Head of caudate nucleus (tissue), 42 donors: ENCODE measurements around the gene ACSF2.

Source experiments
- DNase-seq, 42 donors: peaks; one replicate each; pipeline versions ENCODE4 v3.0.0 to v3.0.0-alpha.2; 2020 to 2021; ENCODE audit warnings: mixed read lengths in 7 of 42
- intact Hi-C: fragments of 100-400 bp; cut with DNase I; formaldehyde crosslinking; loops from one replicate; pipeline ENCODE4 v1.15.0; 2022

Gene ACSF2

DNA sequence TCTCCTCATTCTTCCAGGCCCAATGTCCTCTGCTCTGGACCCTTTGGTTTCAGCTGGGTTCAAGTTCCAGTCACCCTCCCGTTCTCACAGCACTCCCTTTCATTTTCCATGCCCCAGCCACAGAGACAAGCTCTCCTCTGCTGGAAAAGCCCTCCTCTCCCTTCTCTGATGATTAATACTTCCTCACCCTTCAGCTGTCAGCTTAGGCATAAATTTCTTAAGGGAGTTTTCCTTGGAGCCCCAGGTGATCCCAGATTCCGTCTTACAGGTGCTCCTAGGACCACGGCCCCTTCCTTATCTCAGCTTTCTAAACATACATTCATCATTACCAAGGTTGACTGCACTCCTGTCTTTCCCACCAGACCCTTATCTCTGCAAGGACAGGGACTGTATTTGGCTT lies 32.3 kb downstream of the ACSF2 start:
- intact Hi-C loops, result no loop called here
- no peak for DNase-seq

DNA sequence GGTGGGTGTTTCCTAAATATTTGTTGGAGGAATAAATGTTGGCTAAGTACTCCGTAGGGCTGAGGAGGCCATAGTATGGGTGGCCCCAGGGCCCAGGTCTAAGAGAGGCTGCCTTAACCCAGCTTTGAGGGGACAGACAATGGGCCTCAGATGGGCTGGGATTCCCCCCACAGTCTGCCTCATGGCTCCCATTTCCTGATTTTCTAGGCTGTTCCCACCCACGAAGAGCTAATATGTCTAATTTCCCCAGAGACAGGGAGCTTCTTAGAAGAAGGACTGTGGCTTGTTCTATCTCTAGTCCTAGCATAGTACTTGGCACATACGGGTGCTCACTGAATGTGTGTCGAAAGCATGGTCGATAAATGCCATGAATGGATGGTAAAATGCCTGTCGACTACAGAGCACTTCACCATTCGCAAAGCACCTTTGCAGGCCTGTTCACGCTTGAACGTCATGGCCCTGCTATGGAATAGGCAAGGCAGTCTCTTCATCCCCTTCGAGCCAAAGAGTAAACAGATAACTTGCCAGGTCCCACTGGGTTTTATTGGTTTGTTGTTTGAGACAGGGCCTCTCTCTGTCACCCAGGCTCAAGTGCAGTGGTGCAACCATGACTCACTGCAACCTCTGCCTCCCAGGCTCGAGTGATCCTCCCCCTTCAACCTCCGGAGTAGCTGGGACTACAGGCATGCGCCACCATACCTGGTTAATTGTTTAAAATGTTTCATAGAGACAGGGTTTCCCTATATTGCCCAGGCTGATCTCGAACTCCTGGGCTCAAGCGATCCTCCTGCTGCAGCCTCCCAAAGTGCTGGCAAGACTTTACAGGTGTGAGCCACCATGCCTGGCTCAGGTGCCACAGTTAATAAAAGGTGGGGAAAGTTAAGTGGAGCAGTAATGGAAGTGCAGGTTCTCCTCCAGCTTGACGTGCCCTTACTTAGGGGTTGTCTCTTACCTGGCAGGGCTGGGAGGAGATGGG lies 33.0 kb downstream of the ACSF2 start:
- no peak for DNase-seq
- intact Hi-C loops, result no loop called here

DNA sequence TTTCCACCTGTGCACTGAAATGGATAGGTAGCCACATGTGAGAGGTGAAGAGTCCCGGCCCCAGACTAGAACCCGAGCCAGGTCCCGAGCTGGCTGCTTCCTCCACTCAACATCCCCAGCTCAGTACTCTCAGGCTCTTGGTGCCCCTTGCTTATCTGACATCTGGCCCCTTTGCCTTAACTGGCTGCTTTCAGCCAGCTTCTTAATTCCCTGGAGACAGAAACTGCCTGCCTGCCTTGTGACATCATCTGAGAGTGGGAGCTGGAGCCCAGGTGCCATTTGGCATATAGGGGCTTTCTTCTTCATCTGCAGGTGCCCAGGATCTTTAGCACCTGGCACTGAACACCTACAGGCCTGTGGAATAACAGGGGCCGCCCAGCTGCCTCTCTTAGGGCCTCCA lies 33.7 kb downstream of the ACSF2 start:
- intact Hi-C loops, result no loop called here
- DNase-seq, result no peak

DNA sequence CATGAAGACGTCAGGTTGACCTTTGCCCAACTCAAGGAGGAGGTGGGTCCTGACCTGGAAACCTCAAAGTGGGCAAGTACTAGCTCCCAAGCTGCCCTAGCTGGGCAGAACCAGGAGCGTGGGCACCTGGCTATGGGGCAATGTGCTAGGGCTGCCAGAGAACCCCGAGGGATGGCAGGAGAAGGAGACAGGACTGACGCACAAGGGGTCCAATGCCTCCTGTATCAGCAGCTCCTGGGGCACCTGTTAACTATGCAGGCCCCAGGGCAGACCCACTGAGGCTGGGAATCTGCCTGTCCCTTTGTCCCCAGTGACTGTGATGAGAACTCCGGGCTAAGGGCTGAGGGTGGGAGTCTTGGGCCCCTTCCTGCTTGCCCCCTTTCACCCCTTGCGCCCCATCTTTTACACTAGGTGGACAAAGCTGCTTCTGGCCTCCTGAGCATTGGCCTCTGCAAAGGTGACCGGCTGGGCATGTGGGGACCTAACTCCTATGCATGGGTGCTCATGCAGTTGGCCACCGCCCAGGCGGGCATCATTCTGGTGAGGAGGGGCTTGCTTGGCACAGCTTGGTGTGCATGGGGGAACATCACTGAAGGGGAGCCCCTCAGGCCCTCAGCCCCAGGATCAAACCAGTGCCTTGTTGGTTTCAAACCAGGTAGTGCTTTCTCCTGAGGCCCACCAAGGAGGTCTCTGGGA lies 35.0 kb downstream of the ACSF2 start:
- intact Hi-C loops, result no loop called here
- no peak for DNase-seq

DNA sequence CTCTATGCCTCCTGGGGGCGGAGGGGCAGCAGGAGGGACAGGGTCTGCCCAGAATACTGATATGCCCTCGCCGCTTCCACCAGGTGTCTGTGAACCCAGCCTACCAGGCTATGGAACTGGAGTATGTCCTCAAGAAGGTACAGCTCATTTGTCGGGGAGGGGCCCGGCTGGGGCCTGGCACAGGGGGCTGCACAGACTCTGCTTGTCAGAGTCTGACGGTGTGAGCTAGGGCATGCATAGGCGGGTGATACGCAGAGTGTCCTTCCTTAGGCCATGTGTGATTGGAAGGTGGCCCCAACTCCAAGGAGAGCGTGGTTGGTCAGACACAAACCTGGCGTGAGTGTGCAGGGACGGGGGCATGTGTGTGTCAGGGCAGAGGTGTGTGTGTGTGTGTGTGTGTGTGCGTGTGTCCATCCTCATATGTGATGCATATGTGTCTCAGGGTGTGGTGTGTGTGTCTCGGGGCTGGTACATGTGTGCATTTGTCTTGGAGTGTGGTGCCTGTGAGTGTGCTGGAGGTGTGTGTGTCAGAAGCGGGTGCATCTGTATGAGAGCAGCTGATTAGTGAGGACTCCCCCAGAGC lies 35.6 kb downstream of the ACSF2 start:
- no peak for DNase-seq
- intact Hi-C loops, result no loop called here

DNA sequence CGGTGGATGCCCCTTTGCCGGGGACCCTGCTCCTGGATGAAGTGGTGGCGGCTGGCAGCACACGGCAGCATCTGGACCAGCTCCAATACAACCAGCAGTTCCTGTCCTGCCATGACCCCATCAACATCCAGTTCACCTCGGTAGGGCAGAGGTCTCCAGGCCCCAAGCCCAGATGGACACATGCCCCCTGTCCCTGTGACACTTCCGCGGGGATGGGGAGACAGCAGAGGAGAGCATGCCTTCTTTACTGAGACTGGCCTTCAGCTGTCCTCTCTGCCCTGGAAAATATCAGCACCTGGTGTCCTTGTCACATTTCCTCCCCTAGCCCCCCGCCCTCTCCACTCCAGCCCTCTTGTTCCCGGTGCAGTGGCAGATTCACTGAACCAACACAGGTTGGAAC lies 36.4 kb downstream of the ACSF2 start:
- intact Hi-C loops, result no loop called here
- no peak for DNase-seq

DNA sequence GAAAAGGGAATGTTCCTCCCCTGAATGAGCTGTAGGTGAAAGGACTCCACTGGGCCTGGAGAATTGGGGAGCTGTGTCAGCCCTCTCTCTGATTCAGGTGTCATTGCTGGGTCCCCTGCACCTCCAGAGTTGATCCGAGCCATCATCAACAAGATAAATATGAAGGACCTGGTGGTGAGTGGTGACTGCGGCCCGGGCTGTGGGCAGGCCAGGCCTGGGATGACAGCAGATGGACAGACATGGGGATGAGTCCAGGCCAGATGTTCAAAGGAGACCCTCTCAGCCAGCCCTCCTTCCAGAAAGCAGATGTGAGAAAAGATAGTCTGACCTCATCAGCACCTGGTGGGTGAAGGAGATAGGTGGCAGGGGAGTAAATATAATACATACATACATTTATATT lies 38.1 kb downstream of the ACSF2 start:
- no peak for DNase-seq
- intact Hi-C loops, result no loop called here

DNA sequence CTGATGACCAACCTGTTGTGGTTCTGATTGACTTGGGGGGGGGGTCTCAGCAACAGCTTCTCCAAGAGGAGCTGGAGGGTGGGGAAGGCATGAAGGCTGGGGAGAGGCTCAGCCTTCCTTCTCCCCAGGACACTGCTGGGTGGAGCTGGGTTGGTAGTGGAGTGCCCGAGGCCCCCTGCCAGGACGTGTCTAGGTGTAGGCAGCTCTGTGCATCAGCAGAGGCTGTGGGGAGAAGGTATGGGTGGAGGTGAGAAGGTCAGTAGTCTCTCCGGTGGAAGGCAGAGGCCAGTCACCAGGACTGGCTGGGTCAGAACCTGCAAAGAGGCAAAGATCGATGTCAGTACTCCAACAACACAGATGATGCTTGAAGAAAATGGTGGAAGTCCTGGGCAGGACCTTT lies 38.7 kb downstream of the ACSF2 start:
- no peak for DNase-seq
- intact Hi-C loops, result no loop called here

DNA sequence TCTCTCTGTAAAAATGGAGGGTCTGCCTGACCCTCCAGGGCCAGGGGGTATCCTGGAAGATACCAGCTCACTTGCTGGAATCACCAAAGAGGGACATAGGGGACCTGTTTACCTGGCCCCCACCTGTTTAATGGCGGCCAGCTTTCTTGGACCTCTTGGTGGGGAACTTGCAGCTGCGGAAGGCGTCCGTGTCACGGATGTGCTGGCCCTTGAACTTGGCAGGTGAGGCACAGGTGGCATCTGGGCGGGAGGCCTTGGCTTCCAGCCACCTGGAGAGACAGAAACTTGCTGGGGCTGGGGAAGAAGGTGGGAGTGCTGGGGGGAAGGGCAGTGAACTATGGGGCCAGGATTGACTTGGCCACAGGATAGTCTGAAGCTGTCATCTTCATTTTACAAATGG lies 39.2 kb downstream of the ACSF2 start:
- intact Hi-C loops, result no loop called here
- DNase-seq, result no peak

DNA sequence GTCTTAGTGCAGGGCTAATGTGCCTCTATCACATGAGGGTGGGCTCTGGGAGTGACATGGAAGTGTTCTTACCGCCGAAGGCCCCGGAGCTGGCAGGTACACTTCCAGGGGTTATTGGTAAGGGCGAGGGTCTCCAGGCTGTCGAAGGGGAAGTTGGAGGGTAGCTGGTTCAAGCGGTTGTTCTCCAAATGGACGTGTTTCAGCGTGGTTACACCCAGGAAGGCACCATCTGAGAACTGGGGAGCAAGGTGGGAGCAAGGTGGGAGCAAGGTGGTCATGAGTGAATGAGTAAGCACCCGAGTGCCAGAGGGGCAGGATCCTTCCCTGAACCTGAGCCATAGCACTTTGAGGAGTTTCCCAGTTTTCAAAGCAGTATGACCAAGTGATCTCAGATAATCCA lies 39.6 kb downstream of the ACSF2 start:
- intact Hi-C loops, result no loop called here

DNA sequence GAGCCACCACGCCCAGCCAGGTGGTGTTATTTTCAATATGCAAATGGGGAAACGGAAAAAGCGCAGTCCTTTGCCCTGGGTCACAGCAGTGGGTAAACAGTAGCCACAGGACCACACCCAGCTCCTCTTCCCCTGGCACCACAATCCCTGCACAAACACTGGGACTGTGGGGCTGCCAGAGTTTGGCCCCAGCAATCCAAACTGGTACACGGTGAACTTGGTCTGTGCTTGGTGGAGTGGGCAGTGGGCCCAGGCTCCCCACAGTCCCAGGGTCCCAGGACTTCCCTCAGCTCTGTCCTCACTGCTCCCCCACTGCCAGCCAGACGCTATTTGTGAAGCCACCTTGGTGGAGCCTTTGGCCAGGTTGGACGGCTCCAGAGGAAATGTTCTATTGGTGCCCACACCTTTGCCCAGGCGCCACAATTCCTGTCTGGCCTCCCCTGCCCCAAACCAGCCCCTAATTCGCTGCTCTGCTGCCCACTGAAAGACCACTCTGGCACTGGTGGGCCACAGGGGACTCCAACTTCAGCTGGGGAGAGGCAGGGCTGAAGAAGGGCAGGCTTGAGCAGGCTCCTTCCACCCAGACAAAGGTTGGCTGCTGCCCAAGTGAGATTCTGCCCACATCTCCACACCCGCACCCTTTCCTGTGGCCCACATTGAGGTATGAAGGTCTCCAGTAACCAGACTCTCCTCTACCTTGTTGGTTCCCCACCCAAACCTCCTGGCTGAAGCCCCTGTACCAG lies 40.5 kb downstream of the ACSF2 start:
- no peak for DNase-seq

More for the DNA sequence above, 39.6 kb downstream of the ACSF2 start:
- DNase-seq, result no peak

DNA sequence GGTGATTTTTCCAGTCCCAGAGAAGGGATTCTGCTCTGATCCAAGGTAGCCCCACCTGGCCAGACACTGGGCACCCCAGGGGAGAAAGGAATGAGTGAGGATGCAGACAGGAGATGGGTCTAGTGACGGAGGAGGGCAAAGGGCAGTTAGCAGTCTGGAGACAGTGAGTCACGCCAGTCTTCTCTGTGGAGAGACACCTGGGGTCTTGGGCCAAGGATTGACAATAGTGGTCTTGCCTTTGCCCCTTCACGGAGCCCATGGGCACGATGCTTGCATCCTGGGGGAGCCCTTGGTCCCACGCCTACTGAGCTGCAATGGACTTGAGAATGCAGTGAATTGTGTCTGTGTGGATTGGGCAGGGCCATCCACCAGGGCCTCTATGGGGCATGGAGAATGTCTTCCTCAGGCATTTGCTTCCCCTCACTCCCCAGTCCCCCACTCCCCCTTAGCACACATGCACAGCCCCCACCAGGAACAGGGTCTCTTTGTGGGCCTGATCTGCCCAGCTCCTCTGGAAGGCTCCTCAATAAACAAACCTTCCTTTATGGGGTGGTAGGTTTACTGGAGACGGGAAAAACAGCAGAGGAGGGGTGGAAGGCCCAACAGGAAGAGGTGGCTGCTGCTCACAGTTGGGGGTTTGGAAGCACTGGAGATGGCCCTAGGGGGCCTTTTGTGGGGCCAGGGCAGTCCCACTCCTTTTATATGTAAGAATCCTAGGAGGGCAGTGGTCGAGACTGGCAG lies 41.3 kb downstream of the ACSF2 start:
- intact Hi-C loops, result no loop called here
- no peak for DNase-seq

More for the DNA sequence above, 40.5 kb downstream of the ACSF2 start:
- intact Hi-C loops, result no loop called here

DNA sequence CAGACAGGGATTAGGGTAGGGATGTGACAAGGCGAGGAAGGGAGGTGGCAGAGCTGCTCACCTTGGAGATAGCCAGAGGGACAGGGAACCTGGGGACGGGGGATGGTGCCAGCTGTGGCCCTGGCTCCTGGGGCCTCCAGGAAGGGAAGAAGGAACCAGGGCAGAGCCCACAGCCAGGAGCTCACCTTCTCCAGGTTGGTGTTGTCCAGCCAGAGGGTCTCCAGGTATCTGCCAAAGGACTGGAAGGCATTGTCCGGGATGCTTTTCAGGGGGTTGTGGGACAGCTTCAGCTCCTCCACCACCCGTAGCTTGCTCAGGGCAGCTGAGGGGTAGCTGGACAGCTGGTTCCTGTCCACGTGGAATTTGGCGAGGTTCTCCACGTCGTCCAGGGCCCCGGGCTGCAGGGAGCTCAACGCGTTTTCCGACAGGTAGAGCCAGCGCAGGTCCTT lies 41.9 kb downstream of the ACSF2 start:
- no peak for DNase-seq
- intact Hi-C loops, result no loop called here

DNA sequence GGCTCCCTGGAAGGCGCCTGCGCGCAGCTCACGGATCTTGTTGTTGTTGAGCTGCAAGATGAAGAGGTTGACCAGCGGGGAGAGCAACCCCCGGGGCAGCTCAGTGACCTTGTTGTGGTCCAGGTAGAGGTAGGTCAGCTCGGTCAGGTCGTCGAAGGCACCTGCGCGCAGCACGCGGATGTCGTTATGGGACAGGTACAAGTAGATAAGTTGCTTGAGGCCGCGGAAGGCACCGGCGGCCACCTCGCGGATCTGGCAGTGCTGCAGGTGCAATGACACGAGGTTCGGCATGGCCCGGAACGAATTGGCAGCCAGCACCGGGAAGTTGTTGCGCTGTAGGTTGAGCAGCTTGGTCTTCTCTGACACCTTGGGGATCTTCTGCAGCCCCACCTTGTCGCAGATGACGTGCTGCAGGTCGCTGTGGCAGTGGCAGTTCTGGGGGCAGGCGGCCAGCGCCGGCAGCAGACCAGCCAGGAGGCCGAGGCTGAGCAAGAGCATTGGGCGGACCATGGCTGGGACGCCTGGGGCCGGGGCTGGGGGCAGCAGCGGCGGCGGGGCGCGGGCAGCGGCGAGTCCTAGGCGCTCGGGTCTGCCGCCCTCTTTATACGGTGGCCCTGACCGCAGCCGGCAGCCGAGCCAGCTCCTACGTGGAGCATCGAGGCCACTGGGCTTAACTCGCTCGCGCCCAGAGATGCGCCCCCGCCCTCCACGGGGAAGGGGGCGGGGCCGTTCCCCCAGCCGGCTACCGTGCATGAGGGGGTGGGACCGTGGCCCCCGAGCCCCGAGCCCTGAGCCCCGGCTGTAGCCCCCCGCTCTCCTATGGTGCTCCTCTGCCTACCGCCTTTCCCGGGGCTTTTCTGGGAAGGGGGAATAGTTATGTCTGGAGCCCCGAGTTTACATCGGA lies 42.5 kb downstream of the ACSF2 start, which contains the start of gene CHAD:
Gene CHAD, minus strand, starts transcription at position 577 of the 904 bp plus-strand sequence. Its CDS starts 67 bp downstream, at position 510.
- intact Hi-C loops, result no loop called here
- DNase-seq, result peak in 11 of 42 donors; percentile 30 to 63 (median 42)

DNA sequence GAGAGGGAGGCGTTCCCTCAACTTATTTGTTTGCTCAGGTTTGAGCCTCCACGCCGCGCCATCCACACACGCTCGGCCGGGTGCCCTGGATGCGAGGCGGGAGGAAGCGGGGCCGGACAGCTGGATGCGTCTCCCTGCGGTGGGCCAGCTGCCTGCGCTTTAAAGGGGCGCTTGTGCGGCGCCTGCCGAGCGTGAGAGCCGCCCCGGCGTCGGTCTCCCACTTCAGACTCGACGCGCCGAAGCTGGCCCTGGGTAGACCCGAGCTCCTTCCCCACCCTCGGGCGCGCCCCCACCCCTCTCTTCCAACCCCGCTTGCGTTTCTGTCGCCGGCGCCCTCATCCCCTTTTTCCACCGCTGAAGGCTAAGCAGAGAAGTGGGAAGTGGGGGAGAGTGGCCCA lies 43.2 kb downstream of the ACSF2 start:
- DNase-seq, result peak in 1 of 42 donors; percentile 23
- intact Hi-C loops, result no loop called here

DNA sequence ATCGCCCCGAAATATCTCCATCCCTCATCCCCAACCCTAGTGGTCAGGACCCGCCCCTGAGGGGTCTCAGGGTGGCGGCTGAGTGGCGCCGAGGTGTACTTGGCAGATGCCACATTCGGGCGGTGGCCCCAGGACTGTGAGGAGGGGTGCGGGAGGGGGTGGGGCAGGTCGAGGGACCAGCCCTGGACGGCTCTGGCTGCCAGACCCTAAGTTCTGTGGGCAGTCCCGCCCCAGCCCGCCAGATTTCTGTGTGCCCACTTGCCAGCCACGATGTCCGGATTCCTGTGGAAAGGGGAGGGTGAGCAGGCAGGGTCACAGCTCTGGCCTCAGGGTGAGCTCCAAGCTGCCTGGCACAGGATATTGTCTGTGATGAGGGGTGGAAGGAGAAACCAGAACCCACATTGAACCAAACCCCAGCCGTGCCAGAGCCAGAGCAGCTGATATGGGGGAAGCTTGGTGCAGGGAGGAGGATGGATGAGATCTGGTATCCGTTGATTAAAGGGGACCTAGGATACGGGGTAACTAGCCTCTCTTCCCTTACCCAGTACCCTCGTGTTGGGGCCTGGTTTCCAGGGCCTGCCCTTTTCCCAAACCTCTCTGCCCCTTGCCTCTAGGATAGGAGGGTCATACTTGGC lies 43.8 kb downstream of the ACSF2 start:
- intact Hi-C loops, result no loop called here
- no peak for DNase-seq

DNA sequence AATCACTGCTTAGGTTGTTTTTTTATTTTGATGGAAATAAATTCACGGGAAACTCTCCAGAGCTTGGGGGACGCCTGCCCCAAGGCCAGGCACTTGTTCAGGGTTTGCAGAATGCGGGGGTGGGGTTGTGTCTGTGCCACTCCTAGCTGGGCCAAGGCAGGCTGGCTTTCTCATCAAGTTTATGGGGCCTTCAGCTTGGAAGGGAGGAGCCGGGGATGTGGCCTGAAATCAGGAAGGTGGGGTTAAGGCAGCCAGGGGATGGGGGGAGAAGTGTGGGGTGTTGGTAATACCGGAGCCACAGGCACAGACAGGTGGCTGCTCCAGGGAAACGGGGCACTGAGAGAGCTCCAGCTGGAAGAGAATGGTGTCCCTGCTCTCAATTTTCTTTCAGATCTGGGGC lies 44.4 kb downstream of the ACSF2 start:
- intact Hi-C loops, result no loop called here

More for the DNA sequence above, 44.4 kb downstream of the ACSF2 start:
- peak in 1 of 42 donors; percentile 27 for DNase-seq
